SHP77 treated with DMSO at 0.1 percent for 48 hours (cell line): ENCODE measurements around the gene TNFAIP8L1.

Experiments used
- DNase-seq: peaks from one replicate; lab custom pipeline; 2025; lab: John Stamatoyannopoulos, UW

The TNFAIP8L1 gene

DNA sequence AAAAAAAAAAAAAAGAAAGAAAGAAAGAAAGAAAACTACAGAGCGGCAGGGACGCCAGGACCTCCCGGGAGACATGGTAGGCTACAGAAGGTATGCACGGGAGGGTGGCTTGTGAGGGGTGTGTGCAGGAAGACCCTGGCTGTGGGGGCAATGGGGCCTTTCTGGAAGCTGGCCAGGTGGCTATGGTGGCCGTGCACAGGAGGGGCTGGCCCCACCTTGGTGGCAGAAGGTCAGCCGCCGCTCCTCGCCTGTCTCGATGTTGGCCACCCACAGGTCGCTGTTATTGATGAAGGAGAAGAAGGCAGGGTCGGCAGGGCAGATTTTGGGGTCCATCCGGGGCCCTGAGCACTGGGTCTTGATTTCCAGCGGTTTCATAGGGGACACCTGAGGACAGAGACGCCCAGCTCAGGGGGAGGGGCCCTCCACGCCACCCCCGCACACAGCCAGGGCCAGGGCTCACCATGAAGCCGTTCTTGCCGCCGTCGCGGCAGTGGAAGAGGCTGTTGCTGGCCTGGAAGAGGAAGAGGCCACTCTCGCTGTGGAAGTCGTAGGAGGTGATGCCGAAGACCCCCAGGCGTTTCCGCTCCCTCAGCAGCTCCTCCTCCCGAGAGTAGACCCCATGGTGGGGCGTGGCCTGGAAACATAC lies 64.5 kb downstream of the TNFAIP8L1 start:
- DNase-seq, result no peak

DNA sequence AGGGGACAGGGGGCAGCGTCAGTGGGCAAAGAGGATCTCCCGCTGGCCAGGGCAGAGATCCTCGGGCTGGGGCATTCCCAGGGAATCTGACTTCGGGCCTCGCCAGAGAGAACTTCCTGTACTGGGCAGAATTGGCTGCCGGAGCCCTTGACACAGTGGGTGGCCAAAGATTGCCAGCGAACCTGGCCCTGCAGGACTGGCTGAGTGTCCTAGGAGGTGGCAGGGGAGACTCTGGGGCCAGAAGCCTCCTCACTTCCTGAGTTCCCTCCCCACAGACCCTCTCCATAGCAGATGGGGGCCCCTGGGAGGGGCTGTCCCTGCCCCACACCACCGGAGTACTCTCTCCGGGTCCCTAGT lies 65.0 kb downstream of the TNFAIP8L1 start:
- DNase-seq, result no peak
